Lower lobe of right lung (tissue), 2 donors: ENCODE results near the gene RAET1L. TPM values are rescaled to one million over a fixed set of nuclear protein-coding genes. Genes with fewer than 3 reads are reported as not detected.
A peak's percentile ranks its signal among the peaks of the same experiment; 100 is the strongest.

Experiments
- ATAC-seq, 2 donors: fragments of 200-7000 bp; cut with Tn5 transposase; one replicate each; pipeline ENCODE4 v1.9.1; 2020 to 2022; ENCODE audit warnings: mild to moderate bottlenecking in 2 of 2, moderate library complexity in 2 of 2
- DNase-seq: peaks from one replicate; pipeline ENCODE4 v3.0.0-alpha.2; 2020
- H3K27ac ChIP-seq: fragments of 200-600 bp; one replicate; pipeline ENCODE4 v1.8.0; 2022
- H3K27me3 ChIP-seq: fragments of 200-600 bp; one replicate; pipeline ENCODE4 v1.8.0; 2022; ENCODE audit warnings: low read depth
- H3K36me3 ChIP-seq: fragments of 200-600 bp; one replicate; pipeline ENCODE4 v1.8.0; 2022; ENCODE audit warnings: mild to moderate bottlenecking
- H3K4me1 ChIP-seq: fragments of 200-600 bp; one replicate; pipeline ENCODE4 v1.8.0; 2022
- H3K4me3 ChIP-seq: fragments of 200-600 bp; one replicate; pipeline ENCODE4 v1.8.0; 2022; ENCODE audit warnings: mild to moderate bottlenecking
- H3K9me3 ChIP-seq: fragments of 200-600 bp; one replicate; pipeline ENCODE4 v1.8.0; 2022
- intact Hi-C: fragments of 100-400 bp; cut with DNase I; formaldehyde crosslinking; loops from one replicate; pipeline ENCODE4 v1.11.0; 2022
- total RNA-seq: library from RNA; stranded (reverse); fragmentation: NEBNext Ultra II Directional; extraction: Animal tissue kit (Norgen Biotek cat#: 25700); gene quantifications from one replicate; pipeline ENCODE4 v1.2.1, GENCODE V29; 2021
- TF ChIP-seq, protein P1 (sequence below): fragments of 200-600 bp; IDR thresholded peaks from one replicate; pipeline ENCODE4 v1.8.0; 2022; ENCODE audit warnings: antibody characterized with exemption, mild to moderate bottlenecking
- donor health status: DM: no; HTN: yes; CAD: no; lungs with severe emphysema.

Gene RAET1L
- total RNA-seq, 1 donor from 2014 or later, result not detected

DNA sequence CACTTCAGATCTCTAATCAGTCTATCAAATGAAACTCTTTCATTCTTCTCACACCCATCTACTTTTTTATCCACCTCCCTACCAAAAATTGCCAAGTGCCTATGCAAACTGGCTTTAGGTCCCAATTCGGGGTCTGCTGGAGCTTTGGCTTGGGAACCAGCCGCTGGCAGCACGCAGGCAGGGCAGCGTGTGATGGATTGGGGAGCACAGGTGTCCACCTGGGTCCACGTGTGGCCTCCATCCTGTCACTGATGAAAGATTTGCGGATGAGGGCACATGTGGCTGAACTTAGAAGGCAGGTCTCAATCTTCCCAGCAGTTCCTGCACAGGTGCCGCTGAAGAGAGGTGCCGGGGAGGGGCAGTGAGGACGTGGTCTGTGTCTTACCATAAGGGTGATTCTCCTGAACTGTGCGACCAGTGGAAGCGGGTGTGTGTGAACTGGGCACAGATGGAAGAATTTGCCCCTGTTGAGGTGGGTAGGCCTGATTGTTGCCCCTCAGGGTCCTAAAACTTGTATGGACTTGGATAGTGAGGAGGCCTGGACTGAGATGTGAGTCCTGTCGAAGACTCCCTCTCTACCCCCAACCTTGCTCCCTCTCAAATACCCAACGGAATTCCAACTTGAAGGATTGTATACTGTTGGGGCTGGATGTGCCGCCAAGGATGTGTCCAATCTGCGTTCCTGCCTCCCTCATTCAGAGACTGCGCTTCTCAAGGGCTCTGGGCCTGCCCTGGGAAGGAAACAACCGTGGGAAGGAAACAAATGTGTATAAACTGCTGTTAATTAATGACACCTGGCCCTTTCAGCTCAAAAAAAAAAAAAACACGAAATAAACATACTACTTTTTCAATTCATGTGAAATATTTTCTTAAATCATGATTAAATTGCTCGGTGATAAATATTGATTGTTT, 18.4 kb upstream of the RAET1L start:
- Histone ChIP-seq H3K27ac (no peak overlapping the region), H3K9me3 (no peaks in the 10 kb centered on the region), H3K4me3 (no peak overlapping the region), H3K27me3 (peaks cover 26% of the 10 kb centered on the region), H3K4me1 (no peaks in the 10 kb centered on the region), H3K36me3 (no peaks in the 10 kb centered on the region)
- no peak for ATAC-seq
- TF ChIP-seq, protein P1, sequence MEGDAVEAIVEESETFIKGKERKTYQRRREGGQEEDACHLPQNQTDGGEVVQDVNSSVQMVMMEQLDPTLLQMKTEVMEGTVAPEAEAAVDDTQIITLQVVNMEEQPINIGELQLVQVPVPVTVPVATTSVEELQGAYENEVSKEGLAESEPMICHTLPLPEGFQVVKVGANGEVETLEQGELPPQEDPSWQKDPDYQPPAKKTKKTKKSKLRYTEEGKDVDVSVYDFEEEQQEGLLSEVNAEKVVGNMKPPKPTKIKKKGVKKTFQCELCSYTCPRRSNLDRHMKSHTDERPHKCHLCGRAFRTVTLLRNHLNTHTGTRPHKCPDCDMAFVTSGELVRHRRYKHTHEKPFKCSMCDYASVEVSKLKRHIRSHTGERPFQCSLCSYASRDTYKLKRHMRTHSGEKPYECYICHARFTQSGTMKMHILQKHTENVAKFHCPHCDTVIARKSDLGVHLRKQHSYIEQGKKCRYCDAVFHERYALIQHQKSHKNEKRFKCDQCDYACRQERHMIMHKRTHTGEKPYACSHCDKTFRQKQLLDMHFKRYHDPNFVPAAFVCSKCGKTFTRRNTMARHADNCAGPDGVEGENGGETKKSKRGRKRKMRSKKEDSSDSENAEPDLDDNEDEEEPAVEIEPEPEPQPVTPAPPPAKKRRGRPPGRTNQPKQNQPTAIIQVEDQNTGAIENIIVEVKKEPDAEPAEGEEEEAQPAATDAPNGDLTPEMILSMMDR, result no peak
- DNase-seq, result no peak
- intact Hi-C loops, result no loop called here

DNA sequence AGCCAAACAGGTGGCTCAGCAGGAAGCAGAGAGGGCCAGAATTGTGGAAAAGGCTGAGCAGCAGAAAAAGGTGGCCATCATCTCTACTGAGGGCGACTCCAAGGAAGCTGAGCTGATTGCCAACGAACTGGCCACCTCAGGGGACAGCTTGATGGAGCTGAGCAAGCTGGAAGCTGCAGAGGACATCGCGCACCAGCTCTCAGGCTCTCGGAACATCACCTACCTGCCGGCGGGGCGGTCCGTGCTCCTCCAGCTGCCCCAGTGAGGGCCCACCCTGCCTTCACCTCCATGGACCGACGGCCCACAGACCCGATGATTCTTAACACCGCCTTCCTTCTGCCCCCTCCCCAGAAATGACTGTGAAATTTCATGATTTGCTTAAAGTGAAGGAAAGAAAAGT, 17.8 kb upstream of the RAET1L start:
- Histone ChIP-seq H3K9me3 (no peaks in the 10 kb centered on the region), H3K36me3 (no peaks in the 10 kb centered on the region), H3K4me3 (no peak overlapping the region), H3K27me3 (peaks cover 33% of the 10 kb centered on the region), H3K27ac (no peak overlapping the region), H3K4me1 (peaks cover 5% of the 10 kb centered on the region)
- intact Hi-C loops, result no loop called here
- ATAC-seq, result no peak
- TF ChIP-seq, protein P1, result no peak
- DNase-seq, result no peak

DNA sequence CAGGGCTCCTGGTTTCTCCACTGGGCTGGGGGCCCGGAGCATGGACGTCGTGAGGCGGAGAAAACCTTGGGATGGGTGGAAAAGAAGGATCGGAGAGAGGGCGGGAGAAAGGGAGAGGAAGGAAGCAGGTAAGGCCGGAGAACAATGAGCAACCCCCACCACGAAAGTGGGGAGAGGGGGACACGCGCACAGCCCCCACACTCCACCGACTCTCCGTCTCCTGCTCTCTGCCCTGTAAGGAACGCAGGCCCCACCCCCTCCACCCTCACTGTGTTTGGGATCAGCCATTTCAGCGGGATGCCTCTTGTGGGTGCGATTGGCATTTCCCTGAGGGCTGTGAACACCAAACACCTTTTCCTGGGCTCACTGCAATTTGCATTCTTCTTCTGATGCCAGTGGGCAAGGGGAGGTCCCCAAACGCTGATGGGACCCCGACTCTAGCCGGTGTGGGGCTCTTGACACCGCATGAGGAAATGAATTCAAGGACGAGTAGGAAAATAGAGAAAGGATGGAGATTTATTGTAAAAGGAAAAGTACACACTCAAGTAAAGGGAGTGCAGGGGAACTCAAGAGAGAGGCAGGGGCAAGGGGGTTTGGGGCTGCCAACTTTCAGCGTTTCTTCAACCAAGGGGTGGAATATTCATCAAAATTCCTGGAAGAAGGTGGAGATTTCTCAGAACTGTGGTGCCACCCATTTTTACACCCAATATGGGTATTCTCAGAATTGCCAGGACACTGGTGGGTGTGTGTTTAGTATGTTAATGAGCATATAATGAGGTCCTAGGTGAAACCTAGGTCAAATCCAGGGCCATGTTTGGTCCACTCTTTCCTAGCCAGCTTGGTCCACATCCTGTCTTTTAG, 13.1 kb upstream of the RAET1L start:
- peaks cover 61% of the 10 kb centered on the region for H3K27me3 ChIP-seq
- intact Hi-C loops, result no loop called here
- DNase-seq, result no peak
- no peaks in the 10 kb centered on the region for H3K36me3 ChIP-seq
- TF ChIP-seq, protein P1, result no peak
- H3K4me3 ChIP-seq, result peak overlapping the region; percentile 23
- no peaks in the 10 kb centered on the region for H3K9me3 ChIP-seq
- ATAC-seq, result peak; percentile 54 to 66
- no peak overlapping the region for H3K27ac ChIP-seq
- H3K4me1 ChIP-seq, result peaks cover 17% of the 10 kb centered on the region

DNA sequence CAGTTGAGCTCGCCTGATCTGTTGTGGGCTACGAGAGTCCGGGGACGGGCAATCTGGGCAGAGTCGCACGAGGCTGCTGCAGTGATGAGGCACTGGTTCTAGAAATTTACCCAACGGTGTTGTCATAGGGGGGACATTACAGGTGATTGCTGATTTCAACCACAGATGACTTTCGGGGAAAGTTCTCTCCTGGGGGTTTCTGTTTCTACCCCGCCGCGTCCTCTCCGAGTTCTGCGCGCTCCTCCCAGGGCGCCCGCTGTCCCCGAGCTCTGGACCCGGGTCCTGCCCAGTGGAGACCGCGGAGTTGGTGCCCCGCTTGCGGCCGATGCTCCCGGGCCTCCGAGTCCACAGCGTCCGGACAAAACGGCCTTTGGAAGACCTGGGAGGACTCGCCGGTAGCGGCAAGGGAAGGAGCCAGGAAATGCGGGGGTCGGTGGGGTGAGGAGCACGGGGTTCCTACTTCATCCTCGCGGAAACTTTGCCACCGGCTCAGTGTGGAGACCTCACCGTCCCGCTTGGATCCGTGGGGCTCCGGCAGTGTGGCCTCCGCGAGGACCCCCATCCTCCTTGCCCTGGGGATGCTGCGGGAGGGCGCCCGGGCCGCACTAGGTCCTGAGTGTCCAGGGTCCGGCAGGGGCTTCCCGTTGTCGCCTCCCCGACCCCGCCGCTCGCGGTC, 12.3 kb upstream of the RAET1L start:
- TF ChIP-seq, protein P1, result no peak
- intact Hi-C loops, result no loop called here
- Histone ChIP-seq H3K36me3 (no peaks in the 10 kb centered on the region), H3K27ac (no peak overlapping the region), H3K4me3 (peak overlapping the region; percentile 23), H3K27me3 (peaks cover 61% of the 10 kb centered on the region), H3K9me3 (no peaks in the 10 kb centered on the region), H3K4me1 (peaks cover 21% of the 10 kb centered on the region)
- ATAC-seq (peak; percentile 8 to 31), DNase-seq (no peak)

DNA sequence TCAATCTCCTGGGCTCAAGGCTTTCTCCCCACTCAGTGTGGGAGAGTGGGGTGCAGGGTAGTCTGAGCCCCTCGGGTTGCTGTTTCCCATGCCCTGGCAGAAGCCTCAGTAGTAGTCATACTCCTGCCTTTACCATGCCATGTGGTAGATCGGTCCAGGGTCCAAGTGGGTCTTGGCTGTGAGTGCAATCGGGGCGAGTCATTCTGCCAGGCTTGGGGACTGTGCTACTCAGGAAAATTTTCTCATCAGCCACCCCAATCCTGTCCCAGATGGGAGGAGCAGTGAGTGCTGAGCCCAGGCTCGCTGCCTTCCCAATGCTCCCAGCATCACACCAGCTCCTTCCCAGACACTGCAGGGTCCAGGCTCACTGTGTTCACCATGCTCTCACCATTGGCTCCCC, 10.7 kb upstream of the RAET1L start:
- H3K27me3 ChIP-seq, result peaks cover 57% of the 10 kb centered on the region
- ATAC-seq, result no peak
- TF ChIP-seq, protein P1, result no peak
- intact Hi-C loops, result no loop called here
- H3K9me3 ChIP-seq, result no peaks in the 10 kb centered on the region
- no peaks in the 10 kb centered on the region for H3K36me3 ChIP-seq
- no peak overlapping the region for H3K27ac ChIP-seq
- no peak for DNase-seq
- H3K4me3 ChIP-seq, result no peak overlapping the region
- H3K4me1 ChIP-seq, result peaks cover 22% of the 10 kb centered on the region
